Caco-2 (cell line): Measurements from ENCODE around the gene FRMD4A. TPM values are rescaled to one million over a fixed set of nuclear protein-coding genes. Genes with fewer than 3 reads are reported as not detected.

Experiments
- BruUV-seq: library from RNA; stranded (reverse); fragments of 400-500 nt; replicated peaks from 2 replicates; lab custom pipeline; 2021; lab: Mats Ljungman, UMichigan
- CTCF ChIA-PET: fragments of 300-600 bp; sonication (Branson Sonifier 250); formaldehyde crosslinking; loops from one replicate; lab custom pipeline; 2022; ENCODE audit warnings: antibody characterized with exemption; lab: Charles Lee
- POLR2A ChIA-PET: fragments of 300-600 bp; sonication (Branson Sonifier 250); formaldehyde crosslinking; loops from one replicate; lab custom pipeline; 2022; ENCODE audit warnings: antibody characterized with exemption; lab: Charles Lee
- DNase-seq, 2 experiments: peaks; one replicate each; pipeline versions ENCODE4 v3.0.0 to v3.0.0-alpha.2; 2020 to 2022
- H3K27me3 ChIP-seq: replicated peaks from 2 replicates; pipeline ENCODE4 v1.6.0; 2011; ENCODE audit warnings: low read length; ENCODE audit not compliant: control insufficient read depth, insufficient read depth
- H3K36me3 ChIP-seq: 2 replicates; pipeline ENCODE4 v1.5.1; 2011; ENCODE audit warnings: low read length; ENCODE audit not compliant: control insufficient read depth, insufficient read depth
- H3K4me1 ChIP-seq: fragments of 250-450 bp; sonication (Bioruptor Pico); 2 replicates; pipeline ENCODE4 v1.5.1; 2020; ENCODE audit warnings: mild to moderate bottlenecking
- H3K4me3 ChIP-seq: 2 replicates; pipeline ENCODE4 v1.5.1; 2011; ENCODE audit warnings: low read depth, mild to moderate bottlenecking, control low read depth, low read length
- H3K9me3 ChIP-seq: fragments of 250-450 bp; sonication (Bioruptor Pico); 2 replicates; pipeline ENCODE4 v1.5.1; 2020; ENCODE audit warnings: mild to moderate bottlenecking, moderate library complexity
- H3K27ac Mint-ChIP-seq: one replicate; pipeline ENCODE4 v1.8.0; 2022; ENCODE audit warnings: mixed read lengths; ENCODE audit not compliant: unreplicated experiment
- H3K27me3 Mint-ChIP-seq: one replicate; pipeline ENCODE4 v1.8.0; 2022; ENCODE audit warnings: mixed read lengths; ENCODE audit not compliant: insufficient read depth, unreplicated experiment
- H3K36me3 Mint-ChIP-seq: one replicate; pipeline ENCODE4 v1.8.0; 2022; ENCODE audit warnings: mild to moderate bottlenecking, mixed read lengths; ENCODE audit not compliant: insufficient read depth, unreplicated experiment
- H3K4me1 Mint-ChIP-seq: one replicate; pipeline ENCODE4 v1.8.0; 2022; ENCODE audit warnings: low read depth, mixed read lengths; ENCODE audit not compliant: unreplicated experiment
- H3K4me3 Mint-ChIP-seq: one replicate; pipeline ENCODE4 v1.8.0; 2022; ENCODE audit warnings: mild to moderate bottlenecking, moderate library complexity, mixed read lengths; ENCODE audit not compliant: unreplicated experiment
- H3K9me3 Mint-ChIP-seq: one replicate; pipeline ENCODE4 v1.8.0; 2022; ENCODE audit warnings: mixed read lengths; ENCODE audit not compliant: unreplicated experiment
- CTCF ChIP-seq, 2 experiments: fragments of 200-600 bp in 1 of 2; IDR thresholded peaks; 1 replicate in 1 of 2; 2 replicates in 1 of 2; pipeline versions ENCODE4 v1.5.1 to v1.8.0; 2011 to 2022; ENCODE audit warnings: antibody characterized with exemption in 1 of 2, control low read depth in 1 of 2, inconsistent platforms in 1 of 2, low read depth in 1 of 2, low read length in 1 of 2, mild to moderate bottlenecking in 1 of 2, moderate library complexity in 1 of 2; ENCODE audit not compliant: insufficient read depth in 1 of 2, severe bottlenecking in 1 of 2, unreplicated experiment in 1 of 2
- intact Hi-C: fragments of 100-400 bp; cut with micrococcal nuclease; formaldehyde crosslinking; loops from one replicate; pipeline ENCODE4 v1.10.0; 2022; ENCODE audit not compliant: unreplicated experiment
- total RNA-seq: library from RNA; stranded (reverse); gene quantifications from 2 replicates; pipeline ENCODE4 v1.2.3, GENCODE V29; 2022

FRMD4A gene
- total RNA-seq, 1 experiment from 2014 or later: 52.1 TPM

GRCh38 chr10:13822490-13822889 is 508.2 kb downstream of the FRMD4A start:
- no peaks in the 10 kb centered on the region for H3K4me1 ChIP-seq
- Mint-ChIP-seq H3K4me3 (no peak overlapping the region), H3K4me1 (no peaks in the 10 kb centered on the region), H3K27ac (no peak overlapping the region), H3K36me3 (no peaks in the 10 kb centered on the region), H3K9me3 (no peaks in the 10 kb centered on the region), H3K27me3 (peaks cover 24% of the 10 kb centered on the region)
- DNase-seq: no peak
- no peaks in the 10 kb centered on the region for H3K36me3 ChIP-seq
- intact Hi-C loops: no loop called here
- no peak for TF ChIP-seq CTCF (IDR thresholded peaks at IDR 0.05; ENCODE audit: insufficient read depth in 1 of 2, low read depth in 1 of 2, low read length in 1 of 2, severe bottlenecking in 1 of 2, unreplicated experiment in 1 of 2)
- CTCF ChIA-PET: no interaction called here
- no TSS peak for BruUV-seq
- POLR2A ChIA-PET: no interaction called here
- no peak overlapping the region for H3K4me3 ChIP-seq
- 0 out of 2 replicates have a peak, but pooled peaks cover 2% of the 10 kb centered on the region for H3K9me3 ChIP-seq
- H3K27me3 ChIP-seq: peaks cover 3% of the 10 kb centered on the region

- no peak for TF ChIP-seq CTCF (IDR thresholded peaks at IDR 0.05; ENCODE audit: insufficient read depth in 1 of 2, low read depth in 1 of 2, low read length in 1 of 2, severe bottlenecking in 1 of 2, unreplicated experiment in 1 of 2)
- no TSS peak for BruUV-seq
- CTCF ChIA-PET: no interaction called here
- Mint-ChIP-seq H3K27ac (no peak overlapping the region), H3K4me1 (no peaks in the 10 kb centered on the region), H3K36me3 (no peaks in the 10 kb centered on the region), H3K9me3 (no peaks in the 10 kb centered on the region), H3K27me3 (peaks cover 24% of the 10 kb centered on the region), H3K4me3 (no peak overlapping the region)
- Histone ChIP-seq H3K9me3 (0 out of 2 replicates have a peak, but pooled peaks cover 9% of the 10 kb centered on the region), H3K4me1 (no peaks in the 10 kb centered on the region), H3K27me3 (peaks cover 3% of the 10 kb centered on the region), H3K4me3 (no peak overlapping the region), H3K36me3 (no peaks in the 10 kb centered on the region)
- POLR2A ChIA-PET: no interaction called here
- intact Hi-C loops: no loop called here
- DNase-seq: no peak
Observed at GRCh38 chr10:13820964-13821337, 509.8 kb downstream of the FRMD4A start.

- Mint-ChIP-seq H3K4me3 (no peak overlapping the region), H3K4me1 (no peaks in the 10 kb centered on the region), H3K36me3 (no peaks in the 10 kb centered on the region), H3K9me3 (no peaks in the 10 kb centered on the region), H3K27me3 (peaks cover 24% of the 10 kb centered on the region), H3K27ac (no peak overlapping the region)
- Histone ChIP-seq H3K4me1 (no peaks in the 10 kb centered on the region), H3K4me3 (no peak overlapping the region), H3K36me3 (no peaks in the 10 kb centered on the region), H3K27me3 (peaks cover 3% of the 10 kb centered on the region), H3K9me3 (0 out of 2 replicates have a peak, but pooled peaks cover 9% of the 10 kb centered on the region)
- CTCF ChIA-PET: no interaction called here
- intact Hi-C loops: no loop called here
- no TSS peak for BruUV-seq
- POLR2A ChIA-PET: no interaction called here
- no peak for DNase-seq
- no peak for TF ChIP-seq CTCF (IDR thresholded peaks at IDR 0.05; ENCODE audit: insufficient read depth in 1 of 2, low read depth in 1 of 2, low read length in 1 of 2, severe bottlenecking in 1 of 2, unreplicated experiment in 1 of 2)
Observed at GRCh38 chr10:13820119-13820963, 510.4 kb downstream of the FRMD4A start.
